SK-N-MC (cell line): ENCODE measurements around the gene MYLK3.

Experiments
- DNase-seq: peaks from one replicate; pipeline ENCODE4 v3.0.0-alpha.2; 2011; ENCODE audit warnings: low read depth, low spot score
- H3K27ac ChIP-seq: fragments of 200-600 bp; sonication (generic); 2 replicates; pipeline ENCODE4 v1.5.1; 2016; ENCODE audit warnings: mixed run types
- H3K36me3 ChIP-seq: fragments of 200-600 bp; sonication (generic); 2 replicates; pipeline ENCODE4 v1.6.1; 2017; ENCODE audit warnings: antibody characterized with exemption, low read length, mixed read lengths; ENCODE audit not compliant: insufficient read depth
- H3K4me3 ChIP-seq: fragments of 200-600 bp; sonication (generic); 2 replicates; pipeline ENCODE4 v1.5.1; 2016
- H3K9ac ChIP-seq: fragments of 200-600 bp; sonication (generic); 2 replicates; pipeline ENCODE4 v1.8.0; 2017; ENCODE audit warnings: mixed run types, mixed read lengths; ENCODE audit not compliant: insufficient read length
- H3K9me3 ChIP-seq: fragments of 200-600 bp; sonication (generic); 2 replicates; pipeline ENCODE4 v1.6.1; 2017; ENCODE audit warnings: low read depth, mild to moderate bottlenecking, antibody characterized with exemption, low read length, moderate library complexity, mixed read lengths
- EZH2 ChIP-seq: fragments of 200-600 bp; sonication (generic); IDR thresholded peaks from one replicate; pipeline ENCODE4 v1.6.1; 2017; ENCODE audit warnings: antibody characterized with exemption
- FOXP2 ChIP-seq: optimal IDR thresholded peaks from 2 replicates; pipeline ENCODE3; 2011; ENCODE audit warnings: mild to moderate bottlenecking, moderate library complexity; ENCODE audit not compliant: insufficient read depth; ENCODE audit errors: extremely low read length, control extremely low read depth
- POLR2AphosphoS5 ChIP-seq: IDR thresholded peaks from 2 replicates; pipeline ENCODE4 v1.6.1; 2012; ENCODE audit warnings: mild to moderate bottlenecking, low read depth, low read length, borderline replicate concordance

MYLK3 gene

DNA sequence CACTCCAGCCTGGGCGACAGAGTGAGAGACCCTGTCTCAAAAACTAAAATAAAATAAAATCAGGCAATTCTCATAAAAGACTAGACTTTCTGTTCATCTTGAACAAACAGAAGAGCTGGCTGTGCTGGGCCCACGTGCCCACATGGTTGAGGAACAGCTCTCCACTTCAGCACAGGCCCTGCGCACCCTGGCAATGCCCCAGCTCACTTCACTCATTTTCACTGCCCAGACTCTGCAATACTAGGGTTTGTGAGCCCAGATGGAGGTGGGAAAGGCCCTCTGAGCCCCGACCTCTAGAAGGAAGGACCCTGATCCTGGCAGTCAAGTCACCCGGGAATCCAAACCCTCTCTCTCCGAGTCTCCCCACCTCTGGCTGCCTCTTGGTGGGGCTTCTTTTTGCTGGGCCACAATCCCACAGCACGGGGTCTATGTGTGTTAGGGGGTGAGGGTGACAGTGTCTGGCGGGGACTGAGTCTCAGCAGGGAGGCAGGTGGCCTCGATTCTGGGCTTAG, 14.8 kb downstream of the MYLK3 start:
- H3K27ac ChIP-seq: no peak overlapping the region
- no peak for TF ChIP-seq POLR2AphosphoS5
- no peak for TF ChIP-seq FOXP2
- no peak for TF ChIP-seq EZH2
- H3K9me3 ChIP-seq: no peaks in the 10 kb centered on the region
- H3K36me3 ChIP-seq: no peaks in the 10 kb centered on the region
- no peak for DNase-seq
- no peak overlapping the region for H3K4me3 ChIP-seq
- H3K9ac ChIP-seq: no peak overlapping the region

DNA sequence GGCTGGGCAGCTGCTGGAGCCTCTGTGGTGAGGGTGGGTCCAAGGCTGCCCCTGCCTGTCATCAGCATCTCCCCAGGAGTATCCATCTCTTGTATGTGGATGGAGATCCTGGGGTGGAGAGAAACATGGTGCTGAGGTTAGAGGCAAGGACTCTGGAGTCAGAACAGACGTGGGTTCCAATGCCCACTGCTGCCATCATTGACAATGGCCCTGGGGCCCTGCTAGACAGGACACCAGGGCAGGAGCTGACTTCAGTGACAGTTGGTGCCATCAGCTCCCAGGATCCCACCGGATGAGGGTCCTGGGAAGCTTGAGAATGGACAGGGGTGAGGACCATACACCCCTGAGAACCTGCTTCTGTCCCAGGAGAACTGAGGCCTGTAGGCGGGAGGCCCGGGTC, 15.6 kb downstream of the MYLK3 start:
- Histone ChIP-seq H3K9me3 (no peaks in the 10 kb centered on the region), H3K36me3 (no peaks in the 10 kb centered on the region), H3K9ac (no peak overlapping the region), H3K4me3 (no peak overlapping the region), H3K27ac (no peak overlapping the region)
- TF ChIP-seq EZH2: no peak
- no peak for TF ChIP-seq FOXP2
- TF ChIP-seq POLR2AphosphoS5: no peak
- DNase-seq: no peak

DNA sequence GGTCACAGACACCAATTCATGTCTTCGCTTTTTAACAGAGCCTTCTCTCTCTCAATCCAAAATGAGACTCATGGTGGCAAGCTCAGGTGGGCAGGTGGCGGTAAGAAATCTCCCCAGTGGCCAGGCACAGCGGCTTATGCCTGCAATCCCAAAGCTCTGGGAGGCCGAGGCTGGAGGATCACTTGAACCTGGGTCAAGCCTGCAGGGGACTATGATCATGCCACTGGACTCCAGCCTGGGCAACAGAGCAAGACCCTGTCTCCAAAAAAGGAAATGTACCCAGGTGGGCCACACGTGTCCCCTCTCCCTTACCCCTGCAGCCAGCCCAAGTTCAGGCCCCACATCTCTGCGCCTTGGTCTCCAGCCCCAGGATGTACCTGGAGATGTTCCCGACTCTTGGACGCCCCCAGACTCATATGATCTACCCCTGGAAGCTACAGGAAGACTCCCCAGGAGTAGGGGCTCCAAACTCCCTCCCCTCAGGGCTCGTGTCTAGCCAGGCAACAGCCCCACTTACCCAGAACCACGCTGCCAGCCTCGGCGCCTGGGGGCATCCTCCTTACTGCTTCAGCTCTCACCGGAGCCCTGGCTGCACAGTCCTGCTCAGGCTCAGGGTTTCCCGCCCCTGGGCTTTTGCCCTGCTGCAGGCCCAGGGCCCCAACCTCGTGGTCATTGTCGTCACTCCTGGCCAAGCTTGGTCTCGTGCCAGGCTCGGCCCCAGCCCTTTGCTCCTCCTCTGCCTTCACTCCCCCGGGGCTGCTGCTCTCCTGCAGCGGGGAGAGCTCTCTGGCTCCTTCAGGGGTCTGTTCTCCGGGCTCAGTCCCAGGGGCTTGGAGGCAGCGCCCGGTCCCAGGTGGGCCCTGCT, 16.2 kb downstream of the MYLK3 start:
- TF ChIP-seq POLR2AphosphoS5: no peak
- no peak for TF ChIP-seq EZH2
- Histone ChIP-seq H3K27ac (no peak overlapping the region), H3K9ac (no peak overlapping the region), H3K9me3 (no peaks in the 10 kb centered on the region), H3K4me3 (no peak overlapping the region), H3K36me3 (no peaks in the 10 kb centered on the region)
- DNase-seq: no peak

DNA sequence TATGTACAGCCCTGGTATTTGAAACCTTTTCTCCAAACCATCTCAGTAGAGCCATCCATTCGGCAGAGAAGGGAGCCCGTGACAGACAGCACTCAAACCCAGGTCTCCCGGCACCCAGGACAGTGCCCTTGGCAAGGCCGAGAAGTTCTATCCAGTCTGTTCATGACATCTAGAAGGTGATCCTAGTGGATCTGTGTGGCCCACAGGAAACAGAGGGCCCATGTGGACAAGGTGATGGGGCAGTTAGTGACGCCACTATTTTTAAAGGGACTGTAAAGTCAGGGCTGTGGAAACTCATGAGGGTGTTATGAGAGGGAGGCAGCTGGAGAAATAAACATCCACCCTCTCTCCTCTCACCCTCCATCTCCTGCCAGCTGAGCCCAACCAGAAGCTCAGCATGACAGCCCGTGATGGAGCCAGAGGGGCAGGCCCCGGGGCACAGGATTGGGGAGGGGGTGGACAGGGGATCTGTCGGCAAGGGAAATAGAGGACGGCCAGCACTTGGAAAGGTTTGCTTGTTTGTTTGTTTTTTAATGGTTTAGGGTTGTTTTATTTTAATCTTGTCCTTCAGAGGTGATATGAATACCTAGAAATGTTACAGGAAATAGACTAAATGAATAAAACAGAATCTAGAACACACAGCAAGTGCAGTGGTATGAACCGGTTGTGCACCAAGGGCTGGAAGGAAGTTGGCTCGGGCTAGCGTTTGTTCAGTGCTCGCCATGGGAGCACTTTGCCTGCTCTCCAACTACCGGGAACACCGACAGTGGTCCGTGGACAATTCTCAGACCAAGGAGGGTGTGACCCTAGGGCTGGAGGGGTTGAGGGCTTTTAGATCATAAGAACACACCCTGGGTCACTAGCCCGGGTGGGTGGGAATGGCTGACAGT, 17.1 kb downstream of the MYLK3 start:
- no peak overlapping the region for H3K4me3 ChIP-seq
- H3K36me3 ChIP-seq: no peaks in the 10 kb centered on the region
- no peak overlapping the region for H3K27ac ChIP-seq
- TF ChIP-seq POLR2AphosphoS5 (no peak), FOXP2 (no peak), EZH2 (no peak)
- H3K9ac ChIP-seq: no peak overlapping the region
- no peak for DNase-seq
- no peaks in the 10 kb centered on the region for H3K9me3 ChIP-seq

DNA sequence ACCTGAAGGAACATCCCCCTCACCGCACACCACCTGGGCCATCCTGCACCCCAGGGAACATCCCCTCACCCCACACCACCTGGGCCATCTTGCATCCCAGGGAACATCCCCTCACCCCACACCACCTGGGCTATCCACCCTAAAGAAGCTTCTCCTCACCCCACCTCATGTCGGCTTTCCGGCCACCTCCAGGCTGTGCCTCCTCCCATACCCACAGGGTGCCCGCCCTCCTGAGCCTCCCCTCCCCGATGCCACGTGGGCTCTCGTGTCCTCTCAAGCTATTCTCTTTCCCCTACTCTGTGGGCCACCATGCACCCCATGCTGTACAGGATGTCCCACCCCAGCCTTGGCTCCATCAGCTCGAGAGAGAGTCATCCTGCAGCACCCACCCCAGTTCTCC, 18.0 kb downstream of the MYLK3 start:
- no peak for DNase-seq
- H3K9ac ChIP-seq: no peak overlapping the region
- no peak overlapping the region for H3K27ac ChIP-seq
- no peak overlapping the region for H3K4me3 ChIP-seq
- TF ChIP-seq FOXP2: no peak
- TF ChIP-seq POLR2AphosphoS5: no peak
- TF ChIP-seq EZH2: no peak
- no peaks in the 10 kb centered on the region for H3K36me3 ChIP-seq
- H3K9me3 ChIP-seq: no peaks in the 10 kb centered on the region

DNA sequence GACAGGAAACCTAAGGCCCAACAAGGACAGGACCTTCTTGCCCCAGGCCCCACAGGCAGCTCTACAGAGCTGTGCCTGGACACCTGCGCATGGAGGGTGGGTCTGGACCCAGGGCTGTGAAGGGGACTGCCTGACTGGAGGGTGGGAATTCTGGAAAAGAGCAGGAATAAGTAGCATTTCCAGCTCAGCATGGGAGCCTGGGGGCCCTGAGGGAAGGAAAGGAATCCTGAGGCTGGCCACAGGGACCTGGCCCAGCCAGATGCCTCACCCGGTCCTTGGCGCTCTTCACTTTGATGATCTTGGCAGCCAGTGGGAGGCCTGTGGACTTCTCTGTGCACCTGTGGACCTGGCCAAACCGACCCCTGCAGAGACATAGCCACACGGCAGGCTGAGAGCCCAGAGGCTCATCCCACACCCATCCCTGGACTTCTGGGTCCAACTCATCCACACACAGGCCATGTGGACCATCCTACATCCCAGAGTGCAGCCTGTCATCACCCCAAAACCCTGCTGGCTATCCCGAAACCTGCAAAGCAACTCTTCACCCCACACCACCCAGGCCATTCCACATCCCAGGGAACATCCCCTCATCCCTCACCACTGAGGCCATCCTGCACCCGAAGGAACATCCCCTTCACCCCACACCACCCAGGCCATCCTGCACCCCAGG, 18.7 kb downstream of the MYLK3 start:
- Histone ChIP-seq H3K4me3 (no peak overlapping the region), H3K9ac (no peak overlapping the region), H3K9me3 (no peaks in the 10 kb centered on the region), H3K36me3 (no peaks in the 10 kb centered on the region), H3K27ac (no peak overlapping the region)
- no peak for DNase-seq
- TF ChIP-seq POLR2AphosphoS5: no peak
- no peak for TF ChIP-seq EZH2
- no peak for TF ChIP-seq FOXP2

DNA sequence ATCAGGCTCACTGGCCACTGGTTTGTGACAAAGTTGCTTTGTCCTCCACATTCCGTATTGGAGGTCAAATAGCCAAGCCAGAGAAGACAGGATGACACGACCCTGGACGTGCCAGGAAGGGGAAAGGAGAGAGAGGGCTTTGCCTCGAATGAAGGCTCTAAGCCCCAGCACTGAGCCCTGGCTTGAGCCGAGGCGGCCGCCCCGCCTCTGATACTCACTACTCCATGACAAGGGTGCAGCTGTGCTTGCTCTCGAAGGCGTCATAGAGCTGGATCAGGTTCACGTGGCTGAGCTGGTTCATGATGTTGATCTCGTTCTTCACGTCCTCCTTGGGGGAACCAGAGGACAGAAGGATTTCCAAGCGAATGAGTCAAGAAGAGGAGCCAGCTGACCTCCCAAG, 19.3 kb downstream of the MYLK3 start:
- H3K27ac ChIP-seq: no peak overlapping the region
- TF ChIP-seq FOXP2: no peak
- no peak for TF ChIP-seq POLR2AphosphoS5
- H3K4me3 ChIP-seq: no peak overlapping the region
- no peak for DNase-seq
- H3K9ac ChIP-seq: no peak overlapping the region
- H3K36me3 ChIP-seq: no peaks in the 10 kb centered on the region
- no peaks in the 10 kb centered on the region for H3K9me3 ChIP-seq

DNA sequence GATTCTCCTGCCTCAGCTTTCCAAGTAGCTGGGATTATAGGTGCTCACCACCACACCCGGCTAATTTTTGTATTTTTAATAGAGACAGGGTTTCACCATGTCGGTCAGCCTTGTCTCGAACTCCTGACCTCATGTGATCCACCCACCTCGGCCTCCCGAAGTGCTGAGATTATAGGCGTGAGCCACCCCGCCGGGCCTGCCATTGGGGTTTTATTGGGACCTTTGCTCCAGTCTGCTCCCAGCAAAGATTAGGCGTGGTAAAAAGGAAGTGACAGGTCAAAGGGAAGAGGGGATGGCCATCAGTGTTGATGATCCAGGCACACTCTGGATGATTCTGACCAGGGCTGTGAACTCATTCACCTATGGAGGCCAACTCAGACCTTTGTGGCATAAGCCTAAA, 20.5 kb downstream of the MYLK3 start:
- no peaks in the 10 kb centered on the region for H3K36me3 ChIP-seq
- TF ChIP-seq EZH2: no peak
- no peak for TF ChIP-seq FOXP2
- no peak for TF ChIP-seq POLR2AphosphoS5
- DNase-seq: no peak

DNA sequence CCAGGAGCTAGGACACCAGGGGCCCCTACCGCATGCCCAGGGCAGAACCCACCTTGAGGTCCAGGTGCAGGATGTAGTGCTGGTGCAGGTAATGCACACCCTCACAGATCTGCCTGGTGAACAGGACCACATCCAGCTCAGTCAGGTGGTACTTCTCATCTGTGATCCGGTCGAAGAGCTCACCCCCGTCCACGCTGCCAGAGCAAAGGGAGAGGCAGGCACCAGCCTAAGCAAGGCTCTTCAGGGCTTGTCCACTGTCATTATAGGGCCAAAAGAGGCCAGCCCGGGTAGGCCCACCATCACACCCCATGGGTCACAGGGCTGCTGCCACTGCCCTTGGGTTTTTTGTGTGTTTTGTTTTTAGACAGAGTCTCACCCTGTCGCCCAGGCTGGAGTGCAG, 21.0 kb downstream of the MYLK3 start:
- no peak for TF ChIP-seq POLR2AphosphoS5
- TF ChIP-seq FOXP2: no peak
- no peak for TF ChIP-seq EZH2
- H3K4me3 ChIP-seq: no peak overlapping the region
- H3K9me3 ChIP-seq: no peaks in the 10 kb centered on the region
- no peaks in the 10 kb centered on the region for H3K36me3 ChIP-seq
- H3K27ac ChIP-seq: no peak overlapping the region
- DNase-seq: no peak
- no peak overlapping the region for H3K9ac ChIP-seq

More for the DNA sequence above, 20.5 kb downstream of the MYLK3 start:
- no peaks in the 10 kb centered on the region for H3K9me3 ChIP-seq
- H3K9ac ChIP-seq: no peak overlapping the region
- H3K27ac ChIP-seq: no peak overlapping the region
- H3K4me3 ChIP-seq: no peak overlapping the region
